SKM-1 treated with dmso at 0.1 percent for 144 hours (cell line): Measurements from ENCODE around the gene HIC1.

Experiments used
- DNase-seq: peaks from one replicate; lab custom pipeline; 2025; ENCODE audit not compliant: unreplicated experiment; lab: John Stamatoyannopoulos, UW

HIC1 gene

GRCh38 chr17:2025220-2025621 is 29.7 kb upstream of the HIC1 start, which contains the start of gene RTN4RL1:
Gene RTN4RL1, minus strand, starts transcription at chr17:2025334. Its CDS starts 469 bp downstream, at chr17:2024865.
- no peak for DNase-seq

- no peak for DNase-seq
Observed at GRCh38 chr17:2025622-2026309, 29.1 kb upstream of the HIC1 start.

- no peak for DNase-seq
Observed at GRCh38 chr17:2027528-2028233, 27.2 kb upstream of the HIC1 start.

GRCh38 chr17:2028234-2028614 is 26.7 kb upstream of the HIC1 start:
- no peak for DNase-seq

GRCh38 chr17:2028737-2029136 is 26.2 kb upstream of the HIC1 start:
- DNase-seq: no peak

GRCh38 chr17:2029911-2030778 is 24.8 kb upstream of the HIC1 start, which contains the start of gene DPH1:
Gene DPH1, plus strand, starts transcription at chr17:2030153. Its CDS starts 17 bp downstream, at chr17:2030170.
- peak; percentile 65 for DNase-seq

- peak; percentile 45 for DNase-seq
Observed at GRCh38 chr17:2030779-2031163, 24.1 kb upstream of the HIC1 start.

- no peak for DNase-seq
Observed at GRCh38 chr17:2033153-2033552, 21.8 kb upstream of the HIC1 start.

GRCh38 chr17:2034157-2034556 is 20.7 kb upstream of the HIC1 start:
- DNase-seq: no peak

- no peak for DNase-seq
Observed at GRCh38 chr17:2034806-2035540, 19.9 kb upstream of the HIC1 start.

GRCh38 chr17:2035541-2036488 is 19.1 kb upstream of the HIC1 start:
- no peak for DNase-seq

GRCh38 chr17:2037155-2037554 is 17.7 kb upstream of the HIC1 start:
- no peak for DNase-seq

GRCh38 chr17:2040219-2040827 is 14.6 kb upstream of the HIC1 start:
- no peak for DNase-seq

GRCh38 chr17:2040942-2041560 is 13.9 kb upstream of the HIC1 start:
- no peak for DNase-seq

- peak; percentile 51 for DNase-seq
Observed at GRCh38 chr17:2041561-2042389, 13.1 kb upstream of the HIC1 start, which contains the start of gene OVCA2. Gene OVCA2, plus strand, starts transcription at chr17:2042022. Its CDS starts 26 bp downstream, at chr17:2042048.

- no peak for DNase-seq
Observed at GRCh38 chr17:2042390-2042847, 12.5 kb upstream of the HIC1 start.

GRCh38 chr17:2042933-2043332 is 12.0 kb upstream of the HIC1 start:
- no peak for DNase-seq

GRCh38 chr17:2043785-2044184 is 11.1 kb upstream of the HIC1 start:
- no peak for DNase-seq
